Naive B cell (primary cell): Measurements from ENCODE around the gene TBK1. TPM values are rescaled to one million over a fixed set of nuclear protein-coding genes. Genes with fewer than 3 reads are reported as not detected.
A peak's percentile ranks its signal among the peaks of the same experiment; 100 is the strongest.

Source experiments
- ATAC-seq, 2 donors: fragments of 150-1000 bp; cut with Tn5 transposase; 2 replicates each; pipeline ENCODE4 v1.10.0; 2021; ENCODE audit warnings: low read depth in 2 of 2, mild to moderate bottlenecking in 2 of 2, moderate library complexity in 2 of 2
- DNase-seq: peaks from one replicate; pipeline ENCODE4 v3.0.0; 2022
- H3K27ac Mint-ChIP-seq, 6 donors: one replicate each; pipeline ENCODE4 v1.8.0; 2020 to 2022; ENCODE audit warnings: mild to moderate bottlenecking in 6 of 6, mixed read lengths in 6 of 6, moderate library complexity in 5 of 6, inconsistent platforms in 2 of 6
- H3K27me3 Mint-ChIP-seq, 3 donors: one replicate each; pipeline ENCODE4 v1.8.0; 2021 to 2022; ENCODE audit warnings: mixed read lengths in 3 of 3, mild to moderate bottlenecking in 1 of 3
- H3K36me3 Mint-ChIP-seq, 2 donors: one replicate each; pipeline ENCODE4 v1.8.0; 2020 to 2022; ENCODE audit warnings: mixed read lengths in 2 of 2, inconsistent platforms in 1 of 2, mild to moderate bottlenecking in 1 of 2
- H3K4me1 Mint-ChIP-seq, 3 donors: one replicate each; pipeline ENCODE4 v1.8.0; 2020 to 2022; ENCODE audit warnings: mixed read lengths in 3 of 3, inconsistent platforms in 1 of 3, mild to moderate bottlenecking in 1 of 3, moderate library complexity in 1 of 3
- H3K4me3 Mint-ChIP-seq, 8 donors: one replicate each; pipeline ENCODE4 v1.8.0; 2020 to 2022; ENCODE audit warnings: mild to moderate bottlenecking in 8 of 8, mixed read lengths in 8 of 8, moderate library complexity in 8 of 8, inconsistent platforms in 2 of 8
- H3K9me3 Mint-ChIP-seq, 7 donors: one replicate each; pipeline ENCODE4 v1.8.0; 2020 to 2022; ENCODE audit warnings: mixed read lengths in 7 of 7, mild to moderate bottlenecking in 5 of 7, inconsistent platforms in 2 of 7, moderate library complexity in 1 of 7
- polyA plus RNA-seq, 6 donors: library from polyadenylated mRNA; unstranded; fragments of 300-500 nt; fragmentation: Illumina TruSeq; gene quantifications; one replicate each; pipeline ENCODE4 v1.2.3, GENCODE V29; 2021; ENCODE audit warnings: low read depth in 6 of 6

The TBK1 gene
- polyA plus RNA-seq, 6 donors from 2014 or later = 16.0 to 24.5 (median 18.9) TPM

DNA sequence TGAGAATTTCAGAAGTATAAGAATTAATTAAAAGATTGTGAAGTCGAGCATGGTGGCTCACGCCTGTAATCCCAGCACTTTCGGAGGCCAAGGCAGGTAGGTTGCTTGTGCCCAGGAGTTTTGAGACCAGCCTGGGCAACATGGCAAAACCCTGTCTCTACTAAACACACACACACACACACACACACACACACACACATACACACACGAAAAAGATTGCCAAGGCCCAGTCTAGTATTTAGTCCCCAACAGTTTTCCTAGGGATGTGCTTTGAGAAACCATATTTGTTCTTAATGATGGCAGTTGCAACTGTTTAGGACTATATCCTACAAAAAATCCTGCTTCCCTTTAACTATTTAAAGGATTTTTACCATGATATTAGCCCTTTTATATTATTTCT is 6.0 kb downstream of the TBK1 start:
- DNase-seq (no peak), ATAC-seq (no peak)
- peak overlapping the region in 2 of 8 donors; percentile 8 to 48 for H3K4me3 Mint-ChIP-seq
- no peaks in the 10 kb centered on the region for H3K36me3 Mint-ChIP-seq
- no peaks in the 10 kb centered on the region for H3K9me3 Mint-ChIP-seq
- peaks cover 20 to 32% (median 25%) of the 10 kb centered on the region in 3 donors for H3K4me1 Mint-ChIP-seq
- peak overlapping the region in 3 of 6 donors; percentile 65 to 87 (median 72) for H3K27ac Mint-ChIP-seq
- H3K27me3 Mint-ChIP-seq = no peaks in the 10 kb centered on the region

DNA sequence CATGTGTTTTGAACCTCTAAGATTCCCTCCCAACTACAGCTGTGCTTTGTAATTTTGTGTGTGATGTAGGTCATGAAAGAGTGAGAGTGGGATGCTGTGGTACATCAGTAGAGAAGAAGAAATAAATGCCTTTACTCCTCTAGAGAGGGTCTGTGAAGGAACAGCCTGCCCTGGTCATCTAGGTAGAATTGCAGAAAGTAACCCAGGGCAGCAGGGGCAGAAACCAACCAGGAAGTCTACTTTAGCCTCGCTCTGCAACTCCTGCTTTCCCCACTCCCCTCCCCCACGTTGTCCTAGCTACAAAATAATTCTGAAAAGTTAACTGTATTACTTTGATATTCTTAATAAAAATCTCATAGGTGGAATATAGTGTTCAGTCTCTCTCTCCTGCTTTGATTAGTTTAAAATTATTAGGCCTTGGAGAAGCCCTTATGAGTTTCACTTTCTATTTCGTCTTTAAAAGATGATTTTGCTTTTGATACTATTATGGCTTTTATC is 7.5 kb downstream of the TBK1 start:
- DNase-seq = peak; percentile 18
- peak overlapping the region; percentile 48 to 90 (median 84) for H3K4me3 Mint-ChIP-seq
- H3K36me3 Mint-ChIP-seq = no peaks in the 10 kb centered on the region
- no peaks in the 10 kb centered on the region for H3K9me3 Mint-ChIP-seq
- peaks cover 16 to 29% (median 20%) of the 10 kb centered on the region in 3 donors for H3K4me1 Mint-ChIP-seq
- H3K27me3 Mint-ChIP-seq = no peaks in the 10 kb centered on the region
- peak overlapping the region; percentile 82 to 96 (median 90) for H3K27ac Mint-ChIP-seq
- peak; percentile 27 to 45 for ATAC-seq

DNA sequence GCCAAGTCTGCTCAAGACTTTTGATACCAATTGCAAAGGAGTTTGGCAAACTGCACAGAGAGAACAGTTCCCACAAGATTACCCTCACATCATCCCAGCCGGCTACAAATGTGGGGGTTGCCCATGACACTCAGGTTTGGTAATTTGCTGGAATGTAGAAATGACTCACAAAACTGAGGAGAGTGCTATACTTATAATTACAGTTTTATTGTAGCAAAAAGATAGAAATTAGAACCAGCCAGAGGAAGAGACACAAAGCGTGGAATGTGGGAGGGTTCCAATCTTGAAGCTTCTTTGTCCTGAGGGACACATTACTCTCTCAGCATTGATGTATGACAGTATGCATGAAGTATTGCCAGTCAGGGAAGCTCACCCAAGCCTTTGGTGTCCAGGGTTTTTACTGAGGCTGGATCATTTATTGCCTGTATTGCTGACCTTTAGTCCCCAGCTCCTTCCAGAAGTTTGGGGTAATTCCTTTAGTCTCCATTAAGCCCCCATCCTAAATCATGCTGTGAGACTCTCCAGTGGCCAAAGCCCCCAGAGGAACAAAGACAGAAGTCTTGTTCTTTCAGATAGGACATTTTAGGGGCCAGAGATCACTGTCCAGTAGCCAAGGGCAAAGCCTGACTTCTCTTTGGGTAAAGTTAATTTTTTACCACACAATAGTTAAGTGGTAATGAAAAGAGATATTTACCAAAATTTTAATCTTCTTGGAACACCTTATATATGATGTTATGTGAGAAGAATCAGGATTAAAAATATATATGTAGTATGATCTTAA is 9.9 kb downstream of the TBK1 start:
- peaks cover 0 to 3% of the 10 kb centered on the region in 2 donors for H3K36me3 Mint-ChIP-seq
- H3K4me1 Mint-ChIP-seq = peaks cover 11 to 22% (median 14%) of the 10 kb centered on the region in 3 donors
- H3K27ac Mint-ChIP-seq = peak overlapping the region in 1 of 6 donors; percentile 16

DNA sequence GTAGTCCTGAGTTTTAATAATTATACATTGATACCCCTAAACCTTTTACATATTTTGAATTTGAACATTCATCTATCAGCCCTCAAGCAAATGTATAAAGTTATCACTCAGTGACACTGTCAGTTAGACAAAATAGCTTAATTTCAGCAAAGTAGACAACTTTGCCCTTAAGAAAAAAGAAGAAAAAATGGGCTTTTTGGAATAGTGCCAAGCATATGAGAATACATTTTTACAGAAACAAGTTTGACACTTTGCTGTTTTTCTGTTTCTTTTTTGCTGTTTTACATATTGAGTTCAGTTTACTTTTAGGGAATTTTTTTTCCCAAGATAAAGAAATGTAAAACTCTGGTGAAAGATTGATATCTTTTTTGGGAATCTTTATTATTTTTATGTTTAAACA is 14.3 kb downstream of the TBK1 start:
- Mint-ChIP-seq H3K27ac (peak overlapping the region in 1 of 6 donors; percentile 20), H3K36me3 (peaks cover 15 to 18% of the 10 kb centered on the region in 2 donors), H3K9me3 (no peaks in the 10 kb centered on the region), H3K4me3 (no peak overlapping the region), H3K4me1 (peaks cover 0 to 4% (median 0%) of the 10 kb centered on the region in 3 donors), H3K27me3 (no peaks in the 10 kb centered on the region)
- no peak for DNase-seq
- ATAC-seq = no peak

More for the DNA sequence above, 9.9 kb downstream of the TBK1 start:
- Mint-ChIP-seq H3K4me3 (no peak overlapping the region), H3K27me3 (no peaks in the 10 kb centered on the region), H3K9me3 (no peaks in the 10 kb centered on the region)
- DNase-seq (no peak), ATAC-seq (no peak)

DNA sequence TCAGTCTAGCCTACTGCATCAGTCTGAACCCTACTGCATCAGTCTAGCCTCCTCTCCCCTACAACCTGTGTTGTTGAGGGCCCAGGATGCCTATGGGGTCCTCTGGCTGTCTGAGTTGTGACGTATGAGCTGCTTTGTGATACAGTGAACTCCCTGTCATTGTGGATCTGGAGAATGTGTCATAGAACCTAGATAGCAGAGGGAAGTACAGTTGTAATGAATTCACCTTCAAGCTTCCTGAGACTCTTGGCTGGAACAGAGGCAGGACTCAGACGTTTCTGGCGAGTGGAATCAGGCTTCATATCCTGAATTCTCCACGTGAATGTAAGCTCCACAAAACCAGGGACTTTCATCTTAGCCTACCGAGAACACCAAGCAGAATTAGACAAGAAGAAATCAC is 17.0 kb downstream of the TBK1 start:
- Mint-ChIP-seq H3K4me3 (no peak overlapping the region), H3K36me3 (peaks cover 18 to 24% of the 10 kb centered on the region in 2 donors), H3K9me3 (no peaks in the 10 kb centered on the region), H3K4me1 (peaks cover 0 to 4% (median 0%) of the 10 kb centered on the region in 3 donors), H3K27me3 (no peaks in the 10 kb centered on the region), H3K27ac (peak overlapping the region in 2 of 6 donors; percentile 23 to 44)
- ATAC-seq (no peak), DNase-seq (no peak)

DNA sequence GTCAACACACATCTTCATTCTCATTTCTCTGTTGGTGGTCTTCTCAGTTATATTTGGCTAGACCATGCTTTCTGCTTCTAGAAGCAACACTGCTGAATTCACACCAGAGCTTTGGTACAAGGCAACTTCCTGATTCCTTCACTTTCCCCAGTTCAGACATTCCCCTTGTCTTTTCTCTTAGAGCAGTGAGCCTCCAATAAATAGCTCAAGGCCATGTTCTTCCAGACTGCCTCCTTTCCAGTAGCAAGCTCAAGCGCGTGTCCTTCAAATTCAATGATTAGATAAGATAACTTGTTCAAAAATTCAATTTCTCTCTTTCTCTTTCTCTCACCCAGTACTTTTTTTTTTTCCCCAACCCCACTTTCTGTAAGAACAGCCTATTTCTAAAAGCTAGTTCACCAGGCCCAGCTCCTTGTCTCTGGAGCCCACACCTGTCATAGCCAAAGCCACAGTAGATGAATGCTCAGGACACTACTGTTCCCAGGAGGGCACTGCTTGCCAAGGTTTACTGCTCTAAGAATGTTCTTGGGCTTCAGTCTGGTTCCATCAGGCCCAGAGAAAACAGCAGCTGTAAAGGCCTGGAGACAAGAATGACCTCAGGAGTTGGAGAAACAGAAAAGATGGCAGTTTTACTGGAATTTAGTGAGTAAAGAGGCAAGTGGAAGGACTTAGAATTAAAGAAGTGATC is 17.7 kb downstream of the TBK1 start:
- H3K4me1 Mint-ChIP-seq = peaks cover 0 to 4% (median 0%) of the 10 kb centered on the region in 3 donors
- no peaks in the 10 kb centered on the region for H3K27me3 Mint-ChIP-seq
- peaks cover 0 to 1% (median 0%) of the 10 kb centered on the region in 7 donors for H3K9me3 Mint-ChIP-seq
- DNase-seq (no peak), ATAC-seq (no peak)
- H3K36me3 Mint-ChIP-seq = peaks cover 21 to 24% of the 10 kb centered on the region in 2 donors
- peak overlapping the region in 3 of 6 donors; percentile 6 to 65 (median 39) for H3K27ac Mint-ChIP-seq
- H3K4me3 Mint-ChIP-seq = no peak overlapping the region

DNA sequence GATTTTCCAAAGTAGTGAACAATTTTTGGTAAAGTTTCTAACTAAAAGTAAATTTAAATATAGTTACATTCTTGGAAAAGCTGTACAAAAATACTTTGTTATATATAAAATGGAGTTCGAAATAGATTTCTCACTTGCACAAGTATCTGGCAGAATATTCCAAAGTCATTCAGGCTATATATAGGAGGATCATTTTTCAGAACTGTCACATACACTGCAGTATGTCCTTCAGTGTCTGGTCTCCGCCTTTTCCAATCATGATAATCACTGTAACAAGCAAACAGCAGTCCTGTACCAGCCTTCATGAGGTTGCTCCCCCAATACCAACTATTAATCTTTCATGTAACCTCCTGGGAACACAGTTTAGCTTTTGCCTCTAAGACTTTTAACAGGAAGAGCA is 18.6 kb downstream of the TBK1 start:
- peaks cover 24 to 27% of the 10 kb centered on the region in 2 donors for H3K36me3 Mint-ChIP-seq
- H3K27me3 Mint-ChIP-seq = no peaks in the 10 kb centered on the region
- H3K4me3 Mint-ChIP-seq = no peak overlapping the region
- H3K4me1 Mint-ChIP-seq = peaks cover 0 to 4% (median 0%) of the 10 kb centered on the region in 3 donors
- DNase-seq (no peak), ATAC-seq (no peak)
- peaks cover 0 to 7% (median 4%) of the 10 kb centered on the region in 7 donors for H3K9me3 Mint-ChIP-seq
- H3K27ac Mint-ChIP-seq = no peak overlapping the region

DNA sequence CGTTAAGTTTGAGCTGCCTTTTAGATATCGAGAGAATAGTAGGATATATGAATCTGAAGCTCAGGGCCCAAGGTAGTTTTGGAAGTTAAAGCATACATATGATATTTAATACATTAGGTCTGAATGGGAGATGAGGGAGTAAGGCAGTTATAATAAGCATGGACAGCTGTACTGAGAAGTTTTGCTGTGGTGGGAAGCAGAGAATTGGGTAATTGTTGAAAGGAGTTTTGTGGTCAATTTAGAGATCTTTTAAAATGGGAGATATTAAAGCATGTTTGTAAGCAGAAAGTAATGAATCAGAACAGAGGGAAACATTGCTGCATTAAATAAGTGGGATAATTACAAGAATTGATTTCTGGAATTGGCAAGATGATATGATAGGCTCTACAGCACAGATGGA is 21.3 kb downstream of the TBK1 start:
- H3K27ac Mint-ChIP-seq = peak overlapping the region in 3 of 6 donors; percentile 1 to 41 (median 6)
- H3K36me3 Mint-ChIP-seq = peaks cover 39 to 42% of the 10 kb centered on the region in 2 donors
- no peak for ATAC-seq
- H3K9me3 Mint-ChIP-seq = peaks cover 0 to 19% (median 10%) of the 10 kb centered on the region in 7 donors
- no peaks in the 10 kb centered on the region for H3K27me3 Mint-ChIP-seq
- peaks cover 0 to 7% (median 4%) of the 10 kb centered on the region in 3 donors for H3K4me1 Mint-ChIP-seq
- DNase-seq = no peak
- H3K4me3 Mint-ChIP-seq = no peak overlapping the region

DNA sequence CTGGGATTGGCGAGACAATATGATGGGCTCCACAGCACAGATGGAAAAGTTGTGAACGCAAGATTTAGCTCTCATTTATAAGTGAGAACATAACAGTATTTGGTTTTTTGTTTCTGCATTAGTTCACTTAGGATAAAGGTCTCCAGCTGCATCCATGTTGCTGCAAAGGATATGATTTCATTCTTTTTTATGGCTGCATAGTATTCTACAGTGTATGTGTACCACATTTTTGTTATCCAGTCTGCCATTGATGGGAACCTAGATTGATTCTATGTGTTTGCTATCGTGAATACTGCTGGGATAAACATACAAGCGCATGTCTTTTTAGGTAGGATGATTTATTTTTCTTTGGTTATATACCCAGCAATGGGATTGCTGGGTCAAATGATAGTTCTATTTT is 23.6 kb downstream of the TBK1 start:
- peaks cover 0 to 19% (median 10%) of the 10 kb centered on the region in 7 donors for H3K9me3 Mint-ChIP-seq
- ATAC-seq (no peak), DNase-seq (no peak)
- peaks cover 0 to 7% (median 0%) of the 10 kb centered on the region in 3 donors for H3K4me1 Mint-ChIP-seq
- peak overlapping the region in 1 of 8 donors; percentile 15 for H3K4me3 Mint-ChIP-seq
- no peaks in the 10 kb centered on the region for H3K27me3 Mint-ChIP-seq
- no peak overlapping the region for H3K27ac Mint-ChIP-seq
- H3K36me3 Mint-ChIP-seq = peaks cover 24 to 33% of the 10 kb centered on the region in 2 donors

DNA sequence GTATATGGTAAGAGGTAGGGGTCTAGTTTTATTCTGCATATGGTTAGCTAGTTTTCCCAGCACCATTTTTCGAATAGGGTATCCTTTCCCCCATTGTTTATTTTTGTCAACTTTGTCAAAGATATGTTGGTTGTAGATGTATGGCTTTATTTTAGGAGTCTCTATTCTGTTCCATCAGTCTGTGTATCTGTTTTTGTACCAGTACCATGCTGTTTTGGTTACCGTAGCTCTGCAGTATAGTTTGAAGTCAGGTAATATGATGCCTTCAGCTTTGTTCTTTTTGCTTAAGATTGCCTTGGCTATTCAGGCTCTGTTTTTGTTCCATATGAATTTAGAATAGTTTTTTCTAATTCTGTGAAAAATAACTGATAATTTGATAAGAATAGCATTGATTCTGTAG is 24.9 kb downstream of the TBK1 start:
- peaks cover 24 to 28% of the 10 kb centered on the region in 2 donors for H3K36me3 Mint-ChIP-seq

DNA sequence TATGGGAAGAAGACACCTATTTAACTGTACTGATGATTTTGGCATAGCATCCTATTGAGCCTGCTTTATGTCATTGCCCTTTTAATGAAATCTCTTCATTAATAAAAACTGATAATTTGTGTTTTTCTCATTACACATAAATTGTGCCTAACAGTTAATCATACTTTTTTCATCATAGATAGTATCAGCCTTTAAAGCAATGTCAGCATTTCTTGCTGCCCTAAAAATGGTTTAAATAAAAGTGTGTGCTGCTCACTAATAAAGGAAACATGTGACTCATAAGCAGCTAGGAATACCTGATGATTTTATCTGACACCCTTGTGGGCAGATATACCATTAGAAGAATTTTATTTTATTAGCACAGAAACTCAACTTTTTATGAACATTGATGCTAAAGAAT is 26.7 kb downstream of the TBK1 start:
- Mint-ChIP-seq H3K27me3 (no peaks in the 10 kb centered on the region), H3K4me3 (no peak overlapping the region), H3K9me3 (peaks cover 0 to 19% (median 10%) of the 10 kb centered on the region in 7 donors), H3K27ac (no peak overlapping the region), H3K4me1 (peaks cover 0 to 7% (median 0%) of the 10 kb centered on the region in 3 donors), H3K36me3 (peaks cover 15 to 28% of the 10 kb centered on the region in 2 donors)
- DNase-seq = no peak
- no peak for ATAC-seq

More for the DNA sequence above, 24.9 kb downstream of the TBK1 start:
- Mint-ChIP-seq H3K9me3 (peaks cover 0 to 19% (median 10%) of the 10 kb centered on the region in 7 donors), H3K4me1 (peaks cover 0 to 7% (median 0%) of the 10 kb centered on the region in 3 donors), H3K4me3 (no peak overlapping the region), H3K27ac (no peak overlapping the region), H3K27me3 (no peaks in the 10 kb centered on the region)
- ATAC-seq (no peak), DNase-seq (no peak)

DNA sequence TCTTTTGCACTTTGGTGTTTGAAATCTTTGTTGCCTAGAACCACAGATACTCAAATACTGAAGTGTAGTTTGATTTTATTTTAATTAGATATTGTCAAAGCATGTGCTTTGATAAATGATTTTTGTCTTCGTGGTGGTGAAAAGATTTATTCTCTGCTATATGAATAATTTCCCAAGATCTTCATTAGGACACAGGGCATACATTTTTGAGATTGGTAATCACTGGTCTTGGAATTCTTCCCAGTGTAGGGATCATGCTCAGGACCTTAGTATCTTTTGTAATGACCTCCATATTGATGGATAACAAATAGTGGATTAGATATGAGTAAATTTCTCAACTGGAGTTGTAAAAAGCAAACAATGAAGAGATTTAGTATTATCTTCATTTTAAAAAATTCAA is 28.2 kb downstream of the TBK1 start:
- peaks cover 0 to 7% (median 0%) of the 10 kb centered on the region in 3 donors for H3K4me1 Mint-ChIP-seq
- ATAC-seq = no peak
- H3K4me3 Mint-ChIP-seq = no peak overlapping the region
- H3K9me3 Mint-ChIP-seq = peaks cover 0 to 19% (median 10%) of the 10 kb centered on the region in 7 donors
- no peaks in the 10 kb centered on the region for H3K27me3 Mint-ChIP-seq
- H3K36me3 Mint-ChIP-seq = peaks cover 15 to 22% of the 10 kb centered on the region in 2 donors
- no peak for DNase-seq
- no peak overlapping the region for H3K27ac Mint-ChIP-seq

DNA sequence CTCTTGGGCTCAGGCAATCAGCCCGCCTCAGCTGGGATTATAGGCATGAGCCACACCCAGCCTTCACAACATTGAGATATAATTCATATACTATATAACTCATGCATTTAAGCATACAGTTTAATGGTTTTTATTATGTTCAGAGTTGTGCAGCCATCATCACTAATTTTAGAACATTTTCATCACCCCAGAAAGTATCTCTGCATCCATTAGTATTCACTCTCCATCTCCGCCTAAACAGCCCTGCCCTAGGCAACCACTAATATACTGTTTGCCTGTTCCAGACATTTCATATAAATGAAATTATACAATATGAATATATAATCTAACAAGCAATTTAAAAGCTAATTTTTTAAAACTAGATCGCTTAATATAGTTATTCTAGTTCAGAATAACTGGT is 34.7 kb downstream of the TBK1 start:
- Mint-ChIP-seq H3K9me3 (no peaks in the 10 kb centered on the region), H3K4me1 (no peaks in the 10 kb centered on the region), H3K27ac (peak overlapping the region in 1 of 6 donors; percentile 72), H3K27me3 (no peaks in the 10 kb centered on the region), H3K36me3 (peaks cover 5 to 7% of the 10 kb centered on the region in 2 donors), H3K4me3 (no peak overlapping the region)
- DNase-seq (no peak), ATAC-seq (no peak)
